Measurements from ENCODE around the gene LUC7L3.

- TF ChIP-seq CTCF (IDR thresholded peaks at IDR 0.05) = no peak
- TF ChIP-seq POLR2A (IDR thresholded peaks at IDR 0.05) = no peak
Measured at GRCh38 chr17:50771991-50772785, 52.8 kb downstream of the LUC7L3 start.

Data from body of pancreas (tissue), 4 donors.